Vagina (tissue), 2 donors: ENCODE data around the gene NRG2. TPM values are rescaled to one million over a fixed set of nuclear protein-coding genes. Genes with fewer than 3 reads are reported as not detected.
A peak's percentile ranks its signal among the peaks of the same experiment; 100 is the strongest.

Experiments used
- DNase-seq, 2 donors: peaks; one replicate each; pipeline ENCODE4 v3.0.0-alpha.2; 2017; ENCODE audit errors: extremely low spot score in 2 of 2
- H3K27ac ChIP-seq: fragments of 200-600 bp; sonication (generic); one replicate; pipeline ENCODE4 v1.5.1; 2019
- H3K27me3 ChIP-seq: fragments of 200-600 bp; sonication (generic); one replicate; pipeline ENCODE4 v1.5.1; 2019
- H3K36me3 ChIP-seq, 2 donors: fragments of 200-600 bp; sonication (generic); one replicate each; pipeline ENCODE4 v1.5.1; 2017 to 2019
- H3K4me1 ChIP-seq: fragments of 200-600 bp; sonication (generic); one replicate; pipeline ENCODE4 v1.5.1; 2019
- H3K4me3 ChIP-seq, 2 donors: fragments of 200-600 bp; sonication (generic); 1 replicate in 1 of 2; 2 replicates in 1 of 2; pipeline ENCODE4 v1.5.1; 2016 to 2019
- H3K9me3 ChIP-seq: fragments of 200-600 bp; sonication (generic); one replicate; pipeline ENCODE4 v1.5.1; 2019
- POLR2A ChIP-seq, 2 donors: fragments of 450-650 bp; IDR thresholded peaks; one replicate each; pipeline ENCODE4 v1.6.1; 2017; ENCODE audit warnings: antibody characterized with exemption in 2 of 2, mild to moderate bottlenecking in 2 of 2, moderate library complexity in 2 of 2
- POLR2AphosphoS5 ChIP-seq, 2 donors: sonication (generic); formaldehyde crosslinking; IDR thresholded peaks; one replicate each; pipeline ENCODE4 v1.9.0; 2017; ENCODE audit warnings: antibody characterized with exemption in 2 of 2, mild to moderate bottlenecking in 2 of 2, low read depth in 1 of 2; ENCODE audit not compliant: insufficient read depth in 1 of 2
- intact Hi-C: fragments of 100-400 bp; cut with DNase I; formaldehyde crosslinking; loops from one replicate; pipeline ENCODE4 v1.15.1; 2023
- total RNA-seq: library from RNA; depleted of rRNA; stranded (reverse); fragments of >200 nt; gene quantifications from one replicate; pipeline ENCODE4 v1.2.3, GENCODE V29; 2016
- TF ChIP-seq, protein P1 (sequence below), 3 experiments: fragments of 450-650 bp in 2 of 3; fragments of 200-600 bp in 1 of 3; sonication (generic) in 1 of 3; IDR thresholded peaks; one replicate each; pipeline ENCODE4 v1.5.1; 2017 to 2019; ENCODE audit warnings: antibody characterized with exemption in 3 of 3, mild to moderate bottlenecking in 2 of 3, moderate library complexity in 2 of 3

NRG2 gene
- total RNA-seq, 1 donor from 2014 or later, result 5.2 TPM

DNA sequence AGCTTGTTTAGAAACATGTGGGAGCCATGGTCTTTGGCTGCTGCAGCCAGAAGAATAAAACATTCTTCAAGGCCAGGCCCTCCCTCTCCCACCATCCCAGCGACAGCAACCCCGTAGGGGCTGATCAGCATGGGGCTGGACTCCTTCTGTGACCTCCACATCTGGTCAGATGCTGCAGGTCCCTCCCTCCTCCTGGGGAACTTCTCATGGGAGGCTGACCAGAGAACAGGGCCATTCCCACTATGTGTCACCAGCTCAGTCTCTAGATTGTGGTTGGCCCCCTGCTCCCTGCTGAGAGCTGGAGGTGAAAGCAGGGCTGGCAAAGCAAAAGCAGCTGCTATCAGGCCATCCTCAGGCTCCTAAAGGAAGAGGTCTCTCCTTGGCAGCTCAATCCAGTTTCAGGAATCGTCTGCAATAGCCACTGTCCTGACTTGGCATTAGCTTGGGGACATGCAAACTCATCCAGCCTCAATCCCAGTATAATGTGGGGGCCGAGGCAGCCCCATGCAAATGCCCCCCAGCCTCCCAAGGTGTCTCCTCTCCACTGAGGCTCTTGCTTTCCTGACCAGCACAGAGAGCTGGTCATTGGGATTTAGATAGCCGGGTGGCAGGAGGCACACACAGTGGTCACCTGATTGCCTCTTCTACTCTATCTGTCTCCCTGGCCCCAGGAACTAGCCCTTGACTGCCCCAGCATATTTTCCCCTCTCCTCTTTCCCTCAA lies 81.5 kb downstream of the NRG2 start:
- H3K4me1 ChIP-seq, result peaks cover 5% of the 10 kb centered on the region
- intact Hi-C loops, result no loop called here
- no peaks in the 10 kb centered on the region for H3K36me3 ChIP-seq
- H3K27me3 ChIP-seq, result no peaks in the 10 kb centered on the region
- no peak for TF ChIP-seq POLR2AphosphoS5 (IDR thresholded peaks at IDR 0.05; ENCODE audit: insufficient read depth in 1 of 2, low read depth in 1 of 2)
- TF ChIP-seq, protein P1, sequence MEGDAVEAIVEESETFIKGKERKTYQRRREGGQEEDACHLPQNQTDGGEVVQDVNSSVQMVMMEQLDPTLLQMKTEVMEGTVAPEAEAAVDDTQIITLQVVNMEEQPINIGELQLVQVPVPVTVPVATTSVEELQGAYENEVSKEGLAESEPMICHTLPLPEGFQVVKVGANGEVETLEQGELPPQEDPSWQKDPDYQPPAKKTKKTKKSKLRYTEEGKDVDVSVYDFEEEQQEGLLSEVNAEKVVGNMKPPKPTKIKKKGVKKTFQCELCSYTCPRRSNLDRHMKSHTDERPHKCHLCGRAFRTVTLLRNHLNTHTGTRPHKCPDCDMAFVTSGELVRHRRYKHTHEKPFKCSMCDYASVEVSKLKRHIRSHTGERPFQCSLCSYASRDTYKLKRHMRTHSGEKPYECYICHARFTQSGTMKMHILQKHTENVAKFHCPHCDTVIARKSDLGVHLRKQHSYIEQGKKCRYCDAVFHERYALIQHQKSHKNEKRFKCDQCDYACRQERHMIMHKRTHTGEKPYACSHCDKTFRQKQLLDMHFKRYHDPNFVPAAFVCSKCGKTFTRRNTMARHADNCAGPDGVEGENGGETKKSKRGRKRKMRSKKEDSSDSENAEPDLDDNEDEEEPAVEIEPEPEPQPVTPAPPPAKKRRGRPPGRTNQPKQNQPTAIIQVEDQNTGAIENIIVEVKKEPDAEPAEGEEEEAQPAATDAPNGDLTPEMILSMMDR (IDR thresholded peaks at IDR 0.05), result no peak
- no peak for TF ChIP-seq POLR2A (IDR thresholded peaks at IDR 0.05)
- H3K27ac ChIP-seq, result no peak overlapping the region
- no peak overlapping the region for H3K4me3 ChIP-seq
- peak in 1 of 2 donors; percentile 65 for DNase-seq
- no peaks in the 10 kb centered on the region for H3K9me3 ChIP-seq

DNA sequence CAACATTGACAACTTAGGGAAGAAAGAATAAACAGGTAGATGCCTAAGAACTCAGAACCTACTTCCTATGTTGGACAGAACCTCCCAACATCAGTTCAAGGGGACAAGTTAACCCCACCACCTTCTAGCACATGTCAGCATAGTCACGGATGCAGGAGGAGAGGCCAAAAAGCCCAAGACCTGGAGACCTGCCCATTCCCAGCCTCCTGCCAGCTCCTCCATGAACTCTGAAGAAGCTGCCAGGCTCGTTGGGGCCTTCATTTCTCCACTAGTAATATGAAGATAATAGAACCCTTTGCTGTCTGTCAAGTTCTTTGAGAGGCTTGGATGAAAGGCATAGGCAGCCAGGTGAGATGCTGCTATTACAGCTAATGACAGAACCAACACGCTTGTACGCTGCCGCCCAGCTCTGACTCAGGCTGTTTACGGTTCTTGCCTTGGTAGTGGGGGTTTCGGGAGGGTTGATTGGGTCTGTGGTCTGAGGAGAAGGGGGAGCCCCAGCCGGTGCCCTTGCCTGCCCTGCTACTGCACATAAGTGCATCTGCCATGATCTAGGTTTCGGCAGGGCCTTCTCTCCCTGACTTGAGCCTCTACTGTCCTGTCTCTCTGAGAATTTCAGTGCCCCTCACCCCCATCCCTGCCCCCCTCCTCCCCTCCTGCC lies 82.2 kb downstream of the NRG2 start:
- H3K36me3 ChIP-seq, result no peaks in the 10 kb centered on the region
- H3K27ac ChIP-seq, result no peak overlapping the region
- DNase-seq, result peak in 1 of 2 donors; percentile 40
- no peak overlapping the region for H3K4me3 ChIP-seq
- no peaks in the 10 kb centered on the region for H3K27me3 ChIP-seq
- intact Hi-C loops, result no loop called here
- no peaks in the 10 kb centered on the region for H3K9me3 ChIP-seq
- H3K4me1 ChIP-seq, result peaks cover 5% of the 10 kb centered on the region
- TF ChIP-seq, protein P1 (IDR thresholded peaks at IDR 0.05), result no peak
- TF ChIP-seq POLR2A (IDR thresholded peaks at IDR 0.05), result no peak
- no peak for TF ChIP-seq POLR2AphosphoS5 (IDR thresholded peaks at IDR 0.05; ENCODE audit: insufficient read depth in 1 of 2, low read depth in 1 of 2)

DNA sequence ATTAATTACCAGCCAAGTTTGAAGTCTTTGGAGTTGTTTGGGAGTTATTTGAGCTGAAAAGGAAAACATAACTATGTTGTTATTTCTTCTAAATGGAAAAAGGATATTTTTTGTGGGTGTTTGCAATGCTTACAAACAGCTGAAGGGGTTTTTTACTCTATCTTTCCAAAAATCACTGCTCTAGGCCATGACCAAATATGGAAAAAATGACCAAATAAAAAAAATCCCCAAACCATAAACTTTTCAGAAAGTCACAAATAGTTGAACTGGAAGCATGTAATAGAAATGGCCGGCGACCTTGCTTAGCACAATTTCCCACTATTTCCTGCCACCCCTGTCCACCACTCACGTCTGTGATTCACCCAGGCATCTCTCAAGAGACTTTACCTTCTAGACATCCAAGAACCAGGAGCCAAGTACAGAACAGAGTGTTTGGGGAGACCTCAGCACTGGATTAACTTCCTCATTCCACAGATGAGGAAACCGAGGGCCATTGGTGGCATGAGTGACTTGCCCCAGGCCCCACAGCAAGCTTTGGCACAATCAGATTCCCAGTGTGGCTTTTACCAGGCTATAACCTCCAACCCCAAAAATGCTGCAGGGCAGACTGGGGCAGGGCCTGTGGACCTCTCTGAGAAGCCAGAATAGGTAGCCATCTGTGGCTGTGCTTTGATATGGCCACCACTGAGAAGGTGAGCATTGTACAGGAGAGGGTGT lies 84.5 kb downstream of the NRG2 start:
- peak in 1 of 2 donors; percentile 77 for DNase-seq
- no peak overlapping the region for H3K27ac ChIP-seq
- intact Hi-C loops, result no loop called here
- H3K9me3 ChIP-seq, result no peaks in the 10 kb centered on the region
- peaks cover 5% of the 10 kb centered on the region for H3K4me1 ChIP-seq
- H3K36me3 ChIP-seq, result no peaks in the 10 kb centered on the region
- no peak overlapping the region for H3K4me3 ChIP-seq
- H3K27me3 ChIP-seq, result no peaks in the 10 kb centered on the region
- TF ChIP-seq, protein P1 (IDR thresholded peaks at IDR 0.05), result no peak
- TF ChIP-seq POLR2A (IDR thresholded peaks at IDR 0.05), result no peak
- no peak for TF ChIP-seq POLR2AphosphoS5 (IDR thresholded peaks at IDR 0.05; ENCODE audit: insufficient read depth in 1 of 2, low read depth in 1 of 2)

DNA sequence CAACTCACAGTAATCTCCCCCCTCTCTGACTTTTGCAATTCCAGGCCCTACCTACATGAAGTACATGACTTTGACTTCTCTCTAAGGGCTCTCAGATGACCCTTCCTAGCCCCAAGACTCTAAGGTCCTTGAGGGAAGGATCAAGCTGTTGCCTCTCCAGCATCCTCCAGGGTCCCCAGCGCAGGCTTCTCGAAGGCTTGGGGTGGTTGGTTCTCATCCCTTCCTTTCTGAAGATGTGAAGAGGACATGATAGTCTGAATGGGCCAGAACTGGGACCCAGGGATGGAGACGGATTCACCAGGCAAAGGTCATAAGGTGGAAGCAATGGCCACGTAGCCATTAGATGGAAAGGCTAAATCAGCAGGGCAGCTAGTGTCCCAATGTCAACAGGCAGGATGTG lies 86.8 kb downstream of the NRG2 start:
- H3K27me3 ChIP-seq, result no peaks in the 10 kb centered on the region
- no peak overlapping the region for H3K27ac ChIP-seq
- H3K4me1 ChIP-seq, result peaks cover 5% of the 10 kb centered on the region
- no peak overlapping the region for H3K4me3 ChIP-seq
- TF ChIP-seq, protein P1 (IDR thresholded peaks at IDR 0.05), result no peak
- TF ChIP-seq POLR2AphosphoS5 (IDR thresholded peaks at IDR 0.05; ENCODE audit: insufficient read depth in 1 of 2, low read depth in 1 of 2) (no peak), POLR2A (IDR thresholded peaks at IDR 0.05) (no peak)
- no peak for DNase-seq
- no peaks in the 10 kb centered on the region for H3K36me3 ChIP-seq
- intact Hi-C loops, result no loop called here
- no peaks in the 10 kb centered on the region for H3K9me3 ChIP-seq
